HEK293 (cell line): ENCODE data around the gene RTKN2.

Experiments used
- CTCF ChIA-PET: fragments of 350-600 bp; formaldehyde crosslinking; extraction: SDS; loops from one replicate; lab custom pipeline; 2021; ENCODE audit warnings: antibody characterized with exemption; lab: Yijun Ruan, JAX
- POLR2A ChIA-PET: fragments of 300-600 bp; formaldehyde crosslinking; extraction: SDS; loops from one replicate; lab custom pipeline; 2020; ENCODE audit warnings: antibody characterized with exemption, inconsistent platforms; lab: Yijun Ruan, JAX
- H3K27ac ChIP-seq: fragments of 200-500 bp; sonication (Bioruptor generic); 2 replicates; pipeline ENCODE4 v1.5.1; 2014; ENCODE audit warnings: low read depth, low read length, control low read depth, inconsistent platforms; ENCODE audit errors: extremely low read depth
- H3K36me3 ChIP-seq, 2 experiments: fragments of 200-500 bp in 1 of 2; sonication (Bioruptor generic) in 1 of 2; 1 replicate in 1 of 2; 2 replicates in 1 of 2; pipeline ENCODE4 v1.5.1; 2014 to 2017; ENCODE audit warnings: inconsistent platforms in 2 of 2, low read length in 2 of 2; ENCODE audit not compliant: control insufficient read depth in 2 of 2, insufficient read depth in 1 of 2
- H3K4me1 ChIP-seq: fragments of 200-500 bp; sonication (Bioruptor generic); 2 replicates; pipeline ENCODE4 v1.5.1; 2014; ENCODE audit warnings: mild to moderate bottlenecking, low read length, inconsistent platforms; ENCODE audit not compliant: control insufficient read depth, insufficient read depth
- H3K4me3 ChIP-seq: 2 replicates; pipeline ENCODE4 v1.5.1; 2011; ENCODE audit warnings: low read depth, mild to moderate bottlenecking, control low read depth, low read length, moderate library complexity
- H3K9me3 ChIP-seq: fragments of 200-500 bp; sonication (Bioruptor generic); 2 replicates; pipeline ENCODE4 v1.5.1; 2014; ENCODE audit warnings: low read depth, low read length, inconsistent platforms; ENCODE audit not compliant: control insufficient read depth, insufficient read depth
- BCL11B ChIP-seq: fragments of 450-650 bp; formaldehyde crosslinking; IDR thresholded peaks from 2 replicates; pipeline ENCODE4 v1.5.1; 2016; ENCODE audit warnings: low read depth, missing biosample characterization, missing genetic modification characterization
- OSR2 ChIP-seq: fragments of 450-650 bp; formaldehyde crosslinking; IDR thresholded peaks from 2 replicates; pipeline ENCODE4 v1.5.1; 2016; ENCODE audit warnings: missing biosample characterization, missing genetic modification characterization
- PATZ1 ChIP-seq: fragments of 450-650 bp; formaldehyde crosslinking; IDR thresholded peaks from 2 replicates; pipeline ENCODE4 v1.5.1; 2016; ENCODE audit warnings: missing biosample characterization, missing genetic modification characterization
- REPIN1 ChIP-seq: fragments of 450-650 bp; formaldehyde crosslinking; IDR thresholded peaks from 2 replicates; pipeline ENCODE4 v1.5.1; 2017; ENCODE audit warnings: missing biosample characterization, missing genetic modification characterization, low read depth
- SP3 ChIP-seq: fragments of 450-650 bp; formaldehyde crosslinking; IDR thresholded peaks from 2 replicates; pipeline ENCODE4 v1.5.1; 2016; ENCODE audit warnings: missing biosample characterization, missing genetic modification characterization
- ZBTB7A ChIP-seq: fragments of 450-650 bp; formaldehyde crosslinking; IDR thresholded peaks from 2 replicates; pipeline ENCODE4 v1.5.1; 2016; ENCODE audit warnings: low read depth, missing biosample characterization, missing genetic modification characterization
- ZNF211 ChIP-seq: fragments of 450-650 bp; formaldehyde crosslinking; IDR thresholded peaks from 2 replicates; pipeline ENCODE4 v1.5.1; 2016; ENCODE audit warnings: low read depth, missing biosample characterization, missing genetic modification characterization
- ZNF24 ChIP-seq: fragments of 450-650 bp; formaldehyde crosslinking; IDR thresholded peaks from 2 replicates; pipeline ENCODE4 v1.5.1; 2016; ENCODE audit warnings: missing biosample characterization, missing genetic modification characterization
- ZNF311 ChIP-seq: fragments of 450-650 bp; formaldehyde crosslinking; IDR thresholded peaks from 2 replicates; pipeline ENCODE4 v1.5.1; 2017; ENCODE audit warnings: missing biosample characterization, missing genetic modification characterization, borderline replicate concordance
- ZNF366 ChIP-seq: fragments of 450-650 bp; formaldehyde crosslinking; conservative IDR thresholded peaks from 2 replicates; pipeline ENCODE4 v1.5.1; 2016; ENCODE audit warnings: missing biosample characterization, missing genetic modification characterization
- ZNF37A ChIP-seq: fragments of 450-650 bp; IDR thresholded peaks from 2 replicates; pipeline ENCODE4 v1.5.1; 2018; ENCODE audit warnings: missing biosample characterization, missing genetic modification characterization
- ZNF639 ChIP-seq: fragments of 450-650 bp; formaldehyde crosslinking; IDR thresholded peaks from 2 replicates; pipeline ENCODE4 v1.5.1; 2016; ENCODE audit warnings: missing biosample characterization, missing genetic modification characterization
- ZNF660 ChIP-seq: fragments of 450-650 bp; IDR thresholded peaks from 2 replicates; pipeline ENCODE4 v1.5.1; 2018; ENCODE audit warnings: missing biosample characterization, mild to moderate bottlenecking, missing genetic modification characterization
- ZNF830 ChIP-seq: fragments of 450-650 bp; IDR thresholded peaks from 2 replicates; pipeline ENCODE4 v1.5.0; 2018; ENCODE audit warnings: missing biosample characterization, missing genetic modification characterization, low read depth, mild to moderate bottlenecking, moderate library complexity
- TF ChIP-seq, protein P1 (sequence below): fragments of 450-650 bp; formaldehyde crosslinking; IDR thresholded peaks from 2 replicates; pipeline ENCODE4 v1.5.1; 2017; ENCODE audit warnings: missing biosample characterization, missing genetic modification characterization
- TF ChIP-seq, protein P2 (sequence below): fragments of 450-650 bp; formaldehyde crosslinking; IDR thresholded peaks from 2 replicates; pipeline ENCODE4 v1.5.1; 2017; ENCODE audit warnings: missing biosample characterization, missing genetic modification characterization

Gene RTKN2

GRCh38 chr10:62194924-62195674 is 73.5 kb downstream of the RTKN2 start:
- H3K9me3 ChIP-seq = no peaks in the 10 kb centered on the region
- POLR2A ChIA-PET = no interaction called here
- no peak overlapping the region for H3K4me3 ChIP-seq
- CTCF ChIA-PET = interaction anchor here (0.6 to 0.7 kb wide), 3 partner anchors 157 to 1045 kb away, joined by 3 to 4 read pairs (median 3); no protein-coding TSS in a partner anchor
- H3K27ac ChIP-seq = no peak overlapping the region
- no peaks in the 10 kb centered on the region for H3K4me1 ChIP-seq
- peaks cover 13 to 18% of the 10 kb centered on the region in 2 experiments; a peak in 2 of 3 replicates for H3K36me3 ChIP-seq
- TF ChIP-seq OSR2 (tag by site-specific recombination) (peak; percentile 10; the same call in 1 of the 2 replicates), BCL11B (tag by site-specific recombination) (0 out of 2 replicates have a peak, but pooled peaks have one; percentile 34), PATZ1 (tag by site-specific recombination) (no peak), ZNF366 (tag by site-specific recombination) (peak; percentile 95)
- TF ChIP-seq, protein P1, sequence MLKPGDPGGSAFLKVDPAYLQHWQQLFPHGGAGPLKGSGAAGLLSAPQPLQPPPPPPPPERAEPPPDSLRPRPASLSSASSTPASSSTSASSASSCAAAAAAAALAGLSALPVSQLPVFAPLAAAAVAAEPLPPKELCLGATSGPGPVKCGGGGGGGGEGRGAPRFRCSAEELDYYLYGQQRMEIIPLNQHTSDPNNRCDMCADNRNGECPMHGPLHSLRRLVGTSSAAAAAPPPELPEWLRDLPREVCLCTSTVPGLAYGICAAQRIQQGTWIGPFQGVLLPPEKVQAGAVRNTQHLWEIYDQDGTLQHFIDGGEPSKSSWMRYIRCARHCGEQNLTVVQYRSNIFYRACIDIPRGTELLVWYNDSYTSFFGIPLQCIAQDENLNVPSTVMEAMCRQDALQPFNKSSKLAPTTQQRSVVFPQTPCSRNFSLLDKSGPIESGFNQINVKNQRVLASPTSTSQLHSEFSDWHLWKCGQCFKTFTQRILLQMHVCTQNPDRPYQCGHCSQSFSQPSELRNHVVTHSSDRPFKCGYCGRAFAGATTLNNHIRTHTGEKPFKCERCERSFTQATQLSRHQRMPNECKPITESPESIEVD (tag by site-specific recombination) = peak; percentile 16; the same call in 1 of the 2 replicates

- TF ChIP-seq SP3 (tag by site-specific recombination) (no peak), ZNF37A (no peak), ZNF830 (tag by site-specific recombination) (no peak), ZNF311 (tag by site-specific recombination) (no peak), ZNF24 (tag by site-specific recombination) (no peak), ZBTB7A (tag by site-specific recombination) (no peak)
- TF ChIP-seq, protein P2, sequence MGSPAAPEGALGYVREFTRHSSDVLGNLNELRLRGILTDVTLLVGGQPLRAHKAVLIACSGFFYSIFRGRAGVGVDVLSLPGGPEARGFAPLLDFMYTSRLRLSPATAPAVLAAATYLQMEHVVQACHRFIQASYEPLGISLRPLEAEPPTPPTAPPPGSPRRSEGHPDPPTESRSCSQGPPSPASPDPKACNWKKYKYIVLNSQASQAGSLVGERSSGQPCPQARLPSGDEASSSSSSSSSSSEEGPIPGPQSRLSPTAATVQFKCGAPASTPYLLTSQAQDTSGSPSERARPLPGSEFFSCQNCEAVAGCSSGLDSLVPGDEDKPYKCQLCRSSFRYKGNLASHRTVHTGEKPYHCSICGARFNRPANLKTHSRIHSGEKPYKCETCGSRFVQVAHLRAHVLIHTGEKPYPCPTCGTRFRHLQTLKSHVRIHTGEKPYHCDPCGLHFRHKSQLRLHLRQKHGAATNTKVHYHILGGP (tag by site-specific recombination) = no peak
- peaks cover 6 to 15% of the 10 kb centered on the region in 2 experiments; a peak in 2 of 3 replicates for H3K36me3 ChIP-seq
- no peaks in the 10 kb centered on the region for H3K9me3 ChIP-seq
- no peaks in the 10 kb centered on the region for H3K4me1 ChIP-seq
- no peak overlapping the region for H3K27ac ChIP-seq
- ChIA-PET POLR2A (no interaction called here), CTCF (no interaction called here)
- no peak overlapping the region for H3K4me3 ChIP-seq
Observed at GRCh38 chr10:62193479-62193878, 75.2 kb downstream of the RTKN2 start.

GRCh38 chr10:62189131-62189530 is 79.5 kb downstream of the RTKN2 start:
- TF ChIP-seq REPIN1 (tag by site-specific recombination) (no peak), ZNF211 (tag by site-specific recombination) (no peak), ZNF639 (no peak), ZNF660 (tag by site-specific recombination) (no peak)
- peaks cover 0 to 6% of the 10 kb centered on the region in 2 experiments; a peak in 2 of 3 replicates for H3K36me3 ChIP-seq
- H3K27ac ChIP-seq = no peak overlapping the region
- no peaks in the 10 kb centered on the region for H3K4me1 ChIP-seq
- ChIA-PET CTCF (interaction anchor here (0.6 kb wide), 1 partner anchor 272 kb away, joined by 3 read pairs; no protein-coding TSS in a partner anchor), POLR2A (no interaction called here)
- no peak overlapping the region for H3K4me3 ChIP-seq
- H3K9me3 ChIP-seq = no peaks in the 10 kb centered on the region
